Neural crest cell (in vitro differentiated cells): ENCODE results near the gene LPAR2. TPM values are rescaled to one million over a fixed set of nuclear protein-coding genes. Genes with fewer than 3 reads are reported as not detected.
A peak's percentile ranks its signal among the peaks of the same experiment; 100 is the strongest.

Source experiments
- DNase-seq: peaks from one replicate; pipeline ENCODE4 v3.0.0; 2021; ENCODE audit warnings: low read depth, mixed read lengths, low spot score
- H3K27ac Mint-ChIP-seq: one replicate; pipeline ENCODE4 v1.8.0; 2021; ENCODE audit warnings: mild to moderate bottlenecking, mixed read lengths; ENCODE audit not compliant: unreplicated experiment
- H3K27me3 Mint-ChIP-seq: 2 replicates; pipeline ENCODE4 v1.8.0; 2021; ENCODE audit warnings: low read depth, mild to moderate bottlenecking, mixed read lengths
- H3K36me3 Mint-ChIP-seq: 2 replicates; pipeline ENCODE4 v1.8.0; 2021; ENCODE audit warnings: low read depth, mild to moderate bottlenecking, mixed read lengths
- H3K4me1 Mint-ChIP-seq: 2 replicates; pipeline ENCODE4 v1.8.0; 2021; ENCODE audit warnings: mixed read lengths
- H3K4me3 Mint-ChIP-seq: one replicate; pipeline ENCODE4 v1.8.0; 2021; ENCODE audit warnings: mild to moderate bottlenecking, mixed read lengths
- H3K9me3 Mint-ChIP-seq: 2 replicates; pipeline ENCODE4 v1.8.0; 2021; ENCODE audit warnings: mixed read lengths
- CTCF ChIP-seq: fragments of 200-600 bp; sonication (generic); conservative IDR thresholded peaks from 2 replicates; pipeline ENCODE4 v1.5.0; 2021; ENCODE audit warnings: antibody characterized with exemption, mild to moderate bottlenecking
- total RNA-seq: library from RNA; stranded (reverse); gene quantifications from 2 replicates; pipeline ENCODE4 v1.2.1, GENCODE V29; 2021

Gene LPAR2
- total RNA-seq, 1 donor from 2014 or later: 115 TPM

GRCh38 chr19:19588546-19588945, 39.5 kb downstream of the LPAR2 start:
- no peaks in the 10 kb centered on the region for H3K27me3 Mint-ChIP-seq
- no peak overlapping the region for H3K4me3 Mint-ChIP-seq
- no peak for TF ChIP-seq CTCF
- DNase-seq: no peak
- H3K4me1 Mint-ChIP-seq: peaks cover 7% of the 10 kb centered on the region
- H3K36me3 Mint-ChIP-seq: no peaks in the 10 kb centered on the region
- no peaks in the 10 kb centered on the region for H3K9me3 Mint-ChIP-seq
- H3K27ac Mint-ChIP-seq: no peak overlapping the region

GRCh38 chr19:19587771-19588170, 40.2 kb downstream of the LPAR2 start:
- Mint-ChIP-seq H3K9me3 (no peaks in the 10 kb centered on the region), H3K4me3 (no peak overlapping the region), H3K36me3 (no peaks in the 10 kb centered on the region), H3K27me3 (no peaks in the 10 kb centered on the region), H3K27ac (no peak overlapping the region), H3K4me1 (peaks cover 8% of the 10 kb centered on the region)
- no peak for DNase-seq
- TF ChIP-seq CTCF: no peak

GRCh38 chr19:19584356-19584755, 43.7 kb downstream of the LPAR2 start:
- TF ChIP-seq CTCF: no peak
- no peaks in the 10 kb centered on the region for H3K9me3 Mint-ChIP-seq
- DNase-seq: no peak
- H3K27me3 Mint-ChIP-seq: no peaks in the 10 kb centered on the region
- H3K4me3 Mint-ChIP-seq: no peak overlapping the region
- H3K27ac Mint-ChIP-seq: no peak overlapping the region
- no peaks in the 10 kb centered on the region for H3K36me3 Mint-ChIP-seq
- H3K4me1 Mint-ChIP-seq: peaks cover 8% of the 10 kb centered on the region

DNA sequence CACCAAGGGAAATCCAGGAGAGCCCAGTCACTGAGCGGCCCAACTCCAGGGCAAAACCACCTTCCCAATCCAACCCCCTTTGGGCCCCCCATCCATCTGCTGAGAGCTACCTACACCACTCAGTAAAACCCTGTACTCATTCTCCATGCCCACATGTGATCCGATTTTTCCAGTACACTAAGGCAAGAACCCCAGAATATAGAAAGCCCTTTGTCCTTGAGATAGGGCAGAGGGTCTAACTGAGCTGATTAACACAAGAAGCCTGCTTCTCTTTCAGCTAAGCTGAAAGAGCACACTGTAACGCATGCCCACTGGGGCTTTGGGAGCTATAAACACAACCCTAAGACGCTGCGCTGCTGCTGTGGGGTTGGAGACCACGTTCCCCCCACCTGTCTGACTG, 45.5 kb downstream of the LPAR2 start:
- H3K9me3 Mint-ChIP-seq: no peaks in the 10 kb centered on the region
- DNase-seq: no peak
- H3K27me3 Mint-ChIP-seq: no peaks in the 10 kb centered on the region
- H3K4me1 Mint-ChIP-seq: peaks cover 8% of the 10 kb centered on the region
- peak overlapping the region; percentile 19 for H3K27ac Mint-ChIP-seq
- H3K36me3 Mint-ChIP-seq: no peaks in the 10 kb centered on the region
- no peak for TF ChIP-seq CTCF
- H3K4me3 Mint-ChIP-seq: no peak overlapping the region

GRCh38 chr19:19581391-19581790, 46.6 kb downstream of the LPAR2 start:
- DNase-seq: no peak
- H3K4me1 Mint-ChIP-seq: peaks cover 8% of the 10 kb centered on the region

More at GRCh38 chr19:19581391-19581790, 46.6 kb downstream of the LPAR2 start:
- Mint-ChIP-seq H3K36me3 (no peaks in the 10 kb centered on the region), H3K27ac (no peak overlapping the region), H3K4me3 (no peak overlapping the region), H3K9me3 (no peaks in the 10 kb centered on the region), H3K27me3 (no peaks in the 10 kb centered on the region)
- TF ChIP-seq CTCF: no peak
